GM21529 (cell line): ENCODE results near the gene TBL3.
A peak's percentile ranks its signal among the peaks of the same experiment; 100 is the strongest.
"Not testable (repeated sequence)": the region's sequence is repeated elsewhere in the genome, so short reads cannot be mapped to it uniquely, and the experiment has no call there.

Experiments
- ATAC-seq: cut with Tn5 transposase; IDR thresholded peaks from one replicate; pipeline ENCODE4 v1.9.1; 2021; ENCODE audit not compliant: unreplicated experiment

The TBL3 gene

DNA sequence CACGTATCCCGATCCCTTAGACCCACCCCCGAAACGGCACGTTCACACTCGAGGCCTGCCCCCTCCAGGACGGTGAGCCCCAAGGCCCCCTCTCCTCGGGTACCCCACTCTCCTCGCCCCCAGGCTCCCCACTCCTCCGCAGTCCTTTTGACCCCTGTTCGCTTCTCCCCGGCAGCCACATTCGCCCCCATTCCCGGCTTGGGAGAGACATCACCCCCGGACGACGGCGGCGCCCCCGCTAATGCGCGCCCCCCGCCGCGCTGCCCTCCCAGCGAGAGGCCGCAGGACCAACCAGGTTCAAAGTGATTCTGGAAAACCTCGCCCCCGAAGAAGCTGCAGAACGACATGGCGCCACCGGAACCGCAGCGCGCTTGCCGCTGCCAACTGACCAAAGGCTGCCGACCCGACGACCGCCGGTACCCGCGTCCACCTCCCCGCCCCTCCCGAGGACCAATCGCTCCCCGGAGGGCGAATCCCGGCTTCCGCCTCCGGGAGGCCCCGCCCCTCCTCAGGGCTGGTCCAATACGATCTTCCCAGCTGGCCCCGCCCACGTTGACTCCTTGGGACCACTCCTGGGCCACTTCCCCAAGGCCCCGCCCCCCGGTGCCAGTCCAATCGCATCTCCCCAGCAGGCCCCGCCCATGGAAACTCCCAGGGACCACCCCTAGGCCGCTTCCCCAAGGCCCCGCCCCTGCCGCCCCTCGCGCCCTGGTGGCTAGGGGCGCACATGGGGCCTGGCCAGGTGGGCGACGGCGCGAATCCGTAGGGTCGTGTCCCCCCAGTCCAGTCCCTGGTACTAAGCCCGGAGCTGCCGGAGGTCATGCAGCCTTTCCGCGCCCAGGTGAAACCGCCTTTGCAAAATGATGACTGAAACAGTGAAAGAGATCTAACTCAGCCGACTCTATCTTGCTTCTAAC, 28.8 kb upstream of the TBL3 start, which contains the start of gene MSRB1:
MSRB1 (minus strand) TSS at position 390 of the 917 bp plus-strand sequence; CDS start at position 347, 43 bp downstream.
- peak; percentile 86 for ATAC-seq

DNA sequence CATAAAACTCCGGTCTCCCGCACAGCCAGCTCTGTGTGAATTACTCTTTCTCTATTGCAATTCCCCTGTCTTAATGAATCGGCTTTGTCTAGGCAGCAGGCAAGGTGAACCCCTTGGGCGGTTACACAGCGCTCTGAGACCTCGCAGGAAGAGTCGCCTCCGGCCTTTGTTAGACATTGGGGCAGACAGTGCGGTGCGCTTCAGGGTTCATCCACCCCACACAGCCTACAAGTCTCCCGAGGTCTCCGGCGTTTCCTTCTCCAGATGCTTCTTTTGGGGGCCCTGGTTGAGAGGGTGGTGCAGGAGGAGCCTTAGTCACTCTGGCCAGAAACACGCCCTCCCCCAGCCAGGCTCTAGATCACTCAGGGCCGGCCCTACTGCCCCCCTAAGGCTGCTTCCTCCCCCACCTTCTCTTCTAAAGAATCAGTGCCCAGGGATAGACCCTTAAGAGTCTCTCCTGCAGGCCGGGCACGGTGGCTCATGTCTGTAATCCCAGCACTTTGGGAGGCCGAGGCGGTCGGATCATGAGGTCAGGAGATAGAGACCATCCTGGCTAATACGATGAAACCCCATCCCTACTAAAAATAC, 27.1 kb upstream of the TBL3 start:
- no peak for ATAC-seq

- ATAC-seq: no peak
Observed at GRCh38 chr16:1945559-1946391, 26.1 kb upstream of the TBL3 start.

DNA sequence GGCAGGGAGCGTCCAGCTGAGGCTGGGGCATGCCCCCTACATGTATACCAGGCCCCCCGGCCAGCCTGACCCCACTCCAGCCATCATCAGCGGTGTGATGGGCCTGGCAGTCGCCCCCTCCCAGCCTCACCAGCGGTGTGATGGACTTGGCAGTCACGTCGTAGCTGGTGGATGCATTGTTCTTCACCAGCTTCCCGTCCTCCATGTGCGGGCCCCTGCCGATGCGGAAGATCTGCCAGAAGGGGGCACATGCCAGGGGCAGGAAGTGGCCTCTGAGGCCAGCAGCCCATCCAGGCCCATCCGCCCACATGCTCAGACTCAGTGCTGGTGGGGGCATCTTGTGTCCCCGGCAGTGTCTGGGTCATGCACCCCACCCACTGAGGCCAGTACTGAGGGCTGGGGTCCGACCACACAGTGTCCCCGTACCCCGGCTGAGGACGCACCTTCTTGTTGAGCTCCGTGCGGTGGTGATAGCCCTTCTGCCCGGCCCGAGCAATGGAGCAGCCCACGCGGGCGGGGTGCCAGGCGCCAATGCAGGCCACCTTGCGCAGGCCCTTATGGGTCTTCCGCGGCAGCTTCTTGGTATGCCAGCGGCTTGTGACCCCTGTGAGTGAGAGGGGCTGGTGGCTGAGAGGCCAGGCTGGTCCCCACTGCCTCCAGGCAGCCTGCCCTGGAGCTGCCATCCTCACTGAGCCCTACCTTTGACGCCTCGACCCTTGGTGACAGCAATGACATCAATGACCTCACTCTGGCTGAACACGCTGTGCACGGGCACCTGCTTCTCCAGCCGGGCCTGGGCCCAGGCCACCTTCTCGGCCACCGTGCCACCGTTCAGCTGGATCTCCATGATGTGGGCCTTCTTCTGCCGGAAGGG, 25.1 kb upstream of the TBL3 start:
- no peak for ATAC-seq

DNA sequence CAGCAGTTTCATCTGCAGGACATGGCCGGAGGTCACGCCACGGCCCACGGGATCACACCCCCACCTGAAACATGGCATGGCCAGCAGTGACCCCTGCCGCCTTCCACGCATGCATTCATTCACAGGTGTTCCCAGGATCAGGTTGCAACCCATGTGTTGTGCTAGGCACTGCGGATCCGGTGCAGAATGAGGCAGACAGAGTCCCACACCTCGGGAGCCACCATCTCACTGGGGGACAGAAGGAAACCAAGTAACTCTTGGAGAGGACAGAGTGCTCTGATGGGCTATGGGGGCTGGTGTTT, 24.5 kb upstream of the TBL3 start:
- no peak for ATAC-seq

DNA sequence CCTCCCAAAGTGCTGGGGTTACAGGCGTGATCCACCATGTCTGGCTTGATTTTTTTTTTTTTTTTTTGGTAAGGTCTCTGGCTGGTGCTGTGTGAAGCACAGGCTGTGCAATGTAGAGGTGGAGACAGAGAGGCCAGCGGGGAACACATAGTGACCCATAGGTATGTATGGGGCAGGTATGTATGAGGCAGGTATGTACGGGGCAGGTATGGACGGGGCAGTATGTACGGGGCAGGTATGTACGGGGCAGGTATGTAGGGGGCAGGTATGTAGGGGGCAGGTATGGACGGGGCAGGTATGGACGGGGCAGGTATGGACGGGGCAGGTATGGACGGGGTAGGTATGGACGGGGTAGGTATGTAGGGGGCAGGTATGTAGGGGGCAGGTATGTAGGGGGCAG, 22.3 kb upstream of the TBL3 start:
- no peak for ATAC-seq

GRCh38 chr16:1950047-1950446, 21.8 kb upstream of the TBL3 start:
- ATAC-seq: no peak

- ATAC-seq: no peak
Observed at GRCh38 chr16:1950559-1950958, 21.3 kb upstream of the TBL3 start.

DNA sequence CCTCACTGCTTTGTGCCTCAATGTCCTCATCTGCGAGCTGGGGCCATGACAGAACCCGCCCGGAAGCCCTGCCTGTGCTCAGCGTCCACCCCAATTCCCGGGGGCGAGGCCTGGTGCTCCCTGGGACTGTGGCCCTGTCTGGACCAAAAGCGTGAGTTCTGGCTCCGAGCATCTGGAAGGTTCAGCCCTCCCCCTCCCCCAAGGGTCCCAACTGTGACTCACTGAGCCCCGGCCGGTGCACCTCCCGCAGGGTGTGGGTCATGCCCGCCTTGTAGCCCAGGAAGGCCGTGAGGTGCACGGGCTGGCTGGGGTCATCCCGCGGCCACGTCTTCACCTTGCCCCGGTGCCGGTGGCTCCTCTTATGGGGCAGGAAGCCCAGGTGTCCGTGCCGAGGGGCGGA, 18.1 kb upstream of the TBL3 start:
- no peak for ATAC-seq

GRCh38 chr16:1957434-1958142, 14.3 kb upstream of the TBL3 start:
- ATAC-seq: not testable (repeated sequence)

GRCh38 chr16:1958143-1958491, 13.7 kb upstream of the TBL3 start:
- not testable (repeated sequence) for ATAC-seq

DNA sequence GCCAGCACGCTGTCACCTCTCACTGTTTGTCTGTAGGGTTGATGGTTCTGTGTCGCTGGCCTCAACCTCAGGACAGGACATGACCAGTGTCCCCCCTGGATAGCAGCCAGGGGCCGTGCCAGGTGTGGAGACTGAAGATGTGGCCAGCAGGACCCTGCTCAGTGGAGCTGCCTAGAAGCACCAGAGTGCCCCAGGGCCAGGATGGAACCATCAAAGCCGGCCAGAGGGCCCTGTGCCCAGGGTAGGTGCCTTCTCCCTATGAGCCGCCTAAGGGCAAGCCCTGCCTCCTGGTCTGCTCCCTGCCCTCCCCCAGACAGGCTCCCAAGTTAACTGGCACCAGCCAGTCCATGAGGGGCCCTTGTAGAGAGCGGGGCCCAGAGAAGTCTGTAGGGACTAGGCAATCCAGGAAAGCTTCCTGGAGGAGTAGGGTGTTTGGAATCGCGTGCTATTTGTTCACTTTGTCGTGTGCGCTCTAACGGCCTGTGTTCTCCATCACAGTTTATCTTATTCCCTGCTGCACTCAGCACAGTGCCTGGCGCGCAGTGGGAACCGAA, 13.1 kb upstream of the TBL3 start:
- no peak for ATAC-seq

DNA sequence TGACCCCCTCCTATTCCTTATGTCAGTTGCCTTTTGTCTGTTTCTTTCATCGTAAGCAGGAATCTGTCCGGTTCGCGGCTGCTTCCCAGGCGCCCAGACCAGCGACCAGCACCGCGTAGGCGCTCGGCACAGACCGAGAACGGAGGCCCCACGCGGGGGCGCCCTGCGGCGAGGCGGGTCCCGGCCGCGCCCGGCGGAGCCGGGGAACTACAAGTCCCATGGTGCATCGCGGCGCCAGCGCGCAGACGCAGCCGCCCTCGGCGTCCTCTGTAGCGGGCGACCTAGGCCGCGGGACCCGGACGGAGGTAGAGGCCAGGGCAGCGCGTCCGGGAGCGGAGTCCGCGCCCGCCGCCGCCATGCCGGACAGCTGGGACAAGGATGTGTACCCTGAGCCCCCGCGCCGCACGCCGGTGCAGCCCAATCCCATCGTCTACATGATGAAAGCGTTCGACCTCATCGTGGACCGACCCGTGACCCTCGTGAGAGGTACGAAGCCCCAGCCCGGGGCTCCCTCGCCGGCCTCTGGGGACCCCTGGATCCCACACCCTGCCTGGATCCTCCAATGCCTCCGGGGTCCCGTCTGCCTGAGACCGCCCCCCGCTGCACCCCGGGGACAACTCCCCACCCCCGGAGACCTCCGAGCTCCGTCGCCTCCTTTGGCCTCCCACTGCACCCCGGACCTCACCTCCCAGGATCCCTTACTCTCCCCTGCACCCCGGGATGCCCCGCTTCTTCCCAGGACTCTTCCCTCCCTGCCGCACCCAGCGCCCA, 12.4 kb upstream of the TBL3 start, which contains the start of gene NDUFB10:
NDUFB10 (plus strand) TSS at position 270 of the 771 bp plus-strand sequence; CDS start at position 357, 87 bp downstream.
- peak; percentile 74 for ATAC-seq

DNA sequence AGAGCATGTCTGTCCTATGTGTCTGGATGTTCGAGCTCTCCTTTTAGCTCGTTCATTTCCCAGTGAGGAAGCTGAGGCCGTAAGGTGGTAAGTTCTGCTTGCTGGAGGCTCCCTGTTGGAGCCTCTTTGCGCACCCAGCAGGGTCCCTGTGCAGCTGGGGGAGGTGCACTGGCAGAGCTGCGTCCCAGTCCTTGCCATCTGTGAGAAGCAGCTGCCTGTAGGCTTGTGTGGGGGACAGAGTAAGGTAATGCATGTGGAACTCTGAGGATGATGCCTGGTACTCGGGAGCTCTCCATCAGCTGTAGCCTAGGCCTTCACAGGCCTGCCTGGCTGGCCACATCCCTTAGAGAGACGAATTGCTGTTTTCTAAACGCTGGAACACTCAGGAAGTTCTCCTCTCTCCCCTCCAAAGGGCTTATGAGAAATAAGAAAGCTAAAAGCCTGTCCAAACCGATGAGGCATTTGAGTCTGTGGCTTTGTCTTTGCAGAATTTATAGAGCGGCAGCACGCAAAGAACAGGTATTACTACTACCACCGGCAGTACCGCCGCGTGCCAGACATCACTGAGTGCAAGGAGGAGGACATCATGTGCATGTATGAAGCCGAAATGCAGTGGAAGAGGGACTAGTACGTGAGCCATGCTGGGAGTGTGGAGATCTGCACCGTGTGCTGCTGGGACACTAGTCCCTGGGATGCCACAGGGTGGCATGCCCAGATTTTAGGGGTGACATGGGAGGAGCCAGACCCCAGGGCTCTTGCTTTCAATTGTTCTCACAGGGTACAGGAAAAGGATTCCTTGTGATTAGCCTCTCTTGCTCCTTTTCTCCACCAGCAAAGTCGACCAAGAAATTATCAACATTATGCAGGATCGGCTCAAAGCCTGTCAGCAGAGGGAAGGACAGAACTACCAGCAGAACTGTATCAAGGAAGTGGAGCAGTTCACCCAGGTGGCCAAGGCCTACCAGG, 10.9 kb upstream of the TBL3 start:
- ATAC-seq: no peak

GRCh38 chr16:1961651-1962067, 10.2 kb upstream of the TBL3 start:
- no peak for ATAC-seq

GRCh38 chr16:1962161-1963153, 9.4 kb upstream of the TBL3 start:
- ATAC-seq: not testable (repeated sequence)
